DND-41 (cell line): ENCODE results near the gene FXYD6.

Source experiments
- CTCF ChIP-seq: IDR thresholded peaks from 2 replicates; pipeline ENCODE4 v1.5.1; 2012; ENCODE audit warnings: borderline replicate concordance, low read length, moderate library complexity, mild to moderate bottlenecking; ENCODE audit not compliant: poor library complexity, severe bottlenecking; ENCODE audit errors: extremely low read depth
- EZH2 ChIP-seq: IDR thresholded peaks from 3 replicates; pipeline ENCODE4 v1.6.1; 2012; ENCODE audit warnings: borderline replicate concordance, low read depth, mild to moderate bottlenecking, moderate library complexity, low read length, inconsistent platforms; ENCODE audit not compliant: severe bottlenecking

- TF ChIP-seq CTCF (no peak), EZH2 (no peak)
These were observed 50.3 kb downstream of the FXYD6 start for GRCh38 chr11:117826190-117826570.
